Colonic mucosa (tissue), 4 donors: ENCODE measurements around the gene KAZALD1. TPM values are rescaled to one million over a fixed set of nuclear protein-coding genes. Genes with fewer than 3 reads are reported as not detected.

Experiments
- DNase-seq: peaks from one replicate; pipeline ENCODE4 v3.0.0-alpha.2; 2020
- H3K27ac ChIP-seq: fragments of 200-600 bp; one replicate; pipeline ENCODE4 v1.8.0; 2021
- H3K27me3 ChIP-seq: fragments of 200-600 bp; one replicate; pipeline ENCODE4 v1.8.0; 2021
- H3K36me3 ChIP-seq: fragments of 200-600 bp; one replicate; pipeline ENCODE4 v1.8.0; 2021
- H3K4me1 ChIP-seq: fragments of 200-600 bp; one replicate; pipeline ENCODE4 v1.8.0; 2021; ENCODE audit warnings: mild to moderate bottlenecking
- H3K4me3 ChIP-seq: fragments of 200-600 bp; one replicate; pipeline ENCODE4 v1.8.0; 2021
- H3K9ac ChIP-seq, 2 donors: one replicate each; pipeline ENCODE4 v1.7.0; 2013; ENCODE audit warnings: control low read depth in 2 of 2, low read depth in 2 of 2, low read length in 2 of 2
- H3K9me3 ChIP-seq: fragments of 200-600 bp; one replicate; pipeline ENCODE4 v1.8.0; 2021
- intact Hi-C: fragments of 100-400 bp; cut with DNase I; formaldehyde crosslinking; loops from one replicate; pipeline ENCODE4 v1.14.1; 2022
- total RNA-seq, 2 donors: library from RNA; stranded (reverse); fragmentation: NEBNext Ultra II Directional in 1 of 2; extraction: Animal tissue kit (Norgen Biotek cat#: 25700) in 1 of 2; gene quantifications; one replicate each; pipeline ENCODE4 v1.2.1, GENCODE V29; 2021
- TF ChIP-seq, protein P1 (sequence below): fragments of 200-600 bp; IDR thresholded peaks from one replicate; pipeline ENCODE4 v1.8.0; 2022; ENCODE audit warnings: antibody characterized with exemption, mild to moderate bottlenecking
- donor health status: healthy.
- donor health status: DM: no; HTN: no; CAD: no.
- donor health status: DM: no; HTN: no; CAD: no.

The KAZALD1 gene
- total RNA-seq, 2 donors from 2014 or later = 11.5 to 32.4 TPM

DNA sequence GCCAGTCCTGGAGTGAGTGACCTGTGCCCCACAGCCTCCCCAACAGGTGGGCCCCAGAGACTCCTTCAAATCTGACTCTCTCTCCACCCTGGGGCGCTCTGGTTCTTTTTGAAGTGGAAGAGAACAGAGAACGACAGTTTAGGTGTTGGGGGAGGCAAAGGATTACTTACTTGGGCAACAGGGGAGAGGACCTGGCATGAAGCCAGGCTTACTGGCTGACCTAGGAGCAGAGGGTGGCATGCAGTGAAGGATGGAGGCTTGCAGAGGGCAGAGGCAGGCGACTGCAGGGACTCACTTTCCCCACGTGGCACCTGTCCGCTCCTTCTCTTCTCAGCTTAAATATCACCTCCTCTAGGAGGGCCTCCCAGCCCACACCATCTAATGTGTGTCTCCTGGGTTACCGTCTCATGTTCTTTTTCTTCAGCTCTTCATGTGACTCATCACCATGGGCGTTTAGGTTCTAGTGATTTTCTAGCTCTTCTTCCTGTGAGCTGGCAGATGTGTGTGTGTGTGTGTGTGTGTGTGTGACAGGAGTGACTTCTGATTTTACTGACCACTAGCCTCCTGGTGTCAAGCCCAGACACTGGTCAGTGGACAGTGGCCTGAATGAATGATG is 46.7 kb upstream of the KAZALD1 start:
- Histone ChIP-seq H3K36me3 (no peaks in the 10 kb centered on the region), H3K9me3 (no peaks in the 10 kb centered on the region), H3K9ac (no peak overlapping the region), H3K4me1 (no peaks in the 10 kb centered on the region), H3K4me3 (no peak overlapping the region), H3K27me3 (peaks cover 5% of the 10 kb centered on the region), H3K27ac (no peak overlapping the region)
- intact Hi-C loops = no loop called here
- TF ChIP-seq, protein P1, sequence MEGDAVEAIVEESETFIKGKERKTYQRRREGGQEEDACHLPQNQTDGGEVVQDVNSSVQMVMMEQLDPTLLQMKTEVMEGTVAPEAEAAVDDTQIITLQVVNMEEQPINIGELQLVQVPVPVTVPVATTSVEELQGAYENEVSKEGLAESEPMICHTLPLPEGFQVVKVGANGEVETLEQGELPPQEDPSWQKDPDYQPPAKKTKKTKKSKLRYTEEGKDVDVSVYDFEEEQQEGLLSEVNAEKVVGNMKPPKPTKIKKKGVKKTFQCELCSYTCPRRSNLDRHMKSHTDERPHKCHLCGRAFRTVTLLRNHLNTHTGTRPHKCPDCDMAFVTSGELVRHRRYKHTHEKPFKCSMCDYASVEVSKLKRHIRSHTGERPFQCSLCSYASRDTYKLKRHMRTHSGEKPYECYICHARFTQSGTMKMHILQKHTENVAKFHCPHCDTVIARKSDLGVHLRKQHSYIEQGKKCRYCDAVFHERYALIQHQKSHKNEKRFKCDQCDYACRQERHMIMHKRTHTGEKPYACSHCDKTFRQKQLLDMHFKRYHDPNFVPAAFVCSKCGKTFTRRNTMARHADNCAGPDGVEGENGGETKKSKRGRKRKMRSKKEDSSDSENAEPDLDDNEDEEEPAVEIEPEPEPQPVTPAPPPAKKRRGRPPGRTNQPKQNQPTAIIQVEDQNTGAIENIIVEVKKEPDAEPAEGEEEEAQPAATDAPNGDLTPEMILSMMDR = no peak
- DNase-seq = no peak

DNA sequence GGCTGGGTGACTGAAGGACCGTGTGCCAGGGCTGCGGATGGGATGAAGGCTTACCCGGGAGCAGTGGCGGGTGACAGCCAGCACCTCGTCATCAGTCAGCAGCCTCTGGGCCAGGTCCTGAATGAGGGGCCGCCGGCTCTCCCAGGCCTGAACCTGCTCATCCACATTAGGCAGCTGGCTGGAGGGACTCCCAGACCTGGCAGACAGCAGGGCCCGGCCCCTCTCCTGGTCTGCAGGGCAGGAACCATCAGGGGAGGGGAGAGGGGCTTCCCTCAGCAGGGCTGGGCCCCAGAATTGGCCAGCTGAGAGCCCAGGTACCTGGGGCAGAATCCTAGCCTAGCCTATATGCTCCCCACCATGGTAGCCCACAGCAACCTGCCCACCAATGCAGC is 46.2 kb upstream of the KAZALD1 start:
- intact Hi-C loops = no loop called here
- Histone ChIP-seq H3K4me1 (no peaks in the 10 kb centered on the region), H3K27ac (no peak overlapping the region), H3K27me3 (peaks cover 5% of the 10 kb centered on the region), H3K9me3 (no peaks in the 10 kb centered on the region), H3K9ac (no peak overlapping the region), H3K4me3 (no peak overlapping the region), H3K36me3 (no peaks in the 10 kb centered on the region)
- no peak for DNase-seq
- TF ChIP-seq, protein P1 = no peak

DNA sequence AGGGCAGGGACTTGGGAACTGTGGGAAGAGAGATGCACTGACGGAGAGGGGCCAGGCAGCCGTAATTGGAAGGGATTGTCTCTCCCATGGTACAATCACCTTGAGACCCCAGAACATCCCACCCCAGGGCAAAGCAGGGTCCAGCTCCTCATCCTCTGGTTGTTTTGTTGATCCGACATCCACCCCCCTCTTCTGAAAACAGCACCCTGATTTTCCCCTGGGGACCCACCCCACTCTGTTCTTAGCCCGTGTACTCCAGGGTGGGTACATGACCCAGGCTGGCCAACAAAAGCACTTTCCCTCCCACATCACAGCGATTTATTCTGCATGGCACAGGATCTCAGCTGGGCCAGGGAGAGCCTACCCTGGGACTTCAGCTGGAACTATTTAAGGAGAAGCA is 45.0 kb upstream of the KAZALD1 start:
- H3K36me3 ChIP-seq = no peaks in the 10 kb centered on the region
- TF ChIP-seq, protein P1 = no peak
- no peak overlapping the region for H3K9ac ChIP-seq
- intact Hi-C loops = no loop called here
- no peak for DNase-seq
- no peaks in the 10 kb centered on the region for H3K9me3 ChIP-seq
- H3K4me3 ChIP-seq = no peak overlapping the region
- peaks cover 5% of the 10 kb centered on the region for H3K27me3 ChIP-seq
- no peaks in the 10 kb centered on the region for H3K4me1 ChIP-seq
- no peak overlapping the region for H3K27ac ChIP-seq

DNA sequence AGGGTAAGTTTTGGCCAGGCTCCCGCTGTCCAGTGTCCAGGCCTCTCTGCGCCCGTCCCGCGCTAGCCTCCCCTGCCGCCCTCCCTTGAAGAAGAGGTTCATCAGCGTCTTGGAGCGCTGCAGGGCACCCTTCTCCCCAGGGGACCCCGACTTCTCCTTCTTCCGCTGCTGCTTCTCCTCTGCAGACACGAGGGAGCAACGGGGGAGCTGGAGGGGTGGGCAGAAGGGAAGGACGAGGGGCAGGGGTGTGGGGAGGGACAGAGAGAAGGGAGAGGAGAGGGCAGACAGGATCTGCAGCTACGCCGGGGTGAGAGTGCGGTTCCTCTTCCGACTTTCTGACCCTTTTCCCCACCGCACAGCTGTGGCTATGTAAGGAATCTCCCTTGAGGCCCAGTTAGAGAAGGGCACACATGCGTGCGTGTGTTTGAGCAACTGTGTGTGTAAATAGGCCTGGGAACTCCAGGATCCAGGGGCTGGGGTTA is 43.6 kb upstream of the KAZALD1 start:
- Histone ChIP-seq H3K4me1 (no peaks in the 10 kb centered on the region), H3K27me3 (peaks cover 5% of the 10 kb centered on the region), H3K4me3 (no peak overlapping the region), H3K27ac (no peak overlapping the region), H3K36me3 (no peaks in the 10 kb centered on the region), H3K9ac (no peak overlapping the region), H3K9me3 (no peaks in the 10 kb centered on the region)
- no peak for DNase-seq
- intact Hi-C loops = no loop called here
- TF ChIP-seq, protein P1 = no peak

DNA sequence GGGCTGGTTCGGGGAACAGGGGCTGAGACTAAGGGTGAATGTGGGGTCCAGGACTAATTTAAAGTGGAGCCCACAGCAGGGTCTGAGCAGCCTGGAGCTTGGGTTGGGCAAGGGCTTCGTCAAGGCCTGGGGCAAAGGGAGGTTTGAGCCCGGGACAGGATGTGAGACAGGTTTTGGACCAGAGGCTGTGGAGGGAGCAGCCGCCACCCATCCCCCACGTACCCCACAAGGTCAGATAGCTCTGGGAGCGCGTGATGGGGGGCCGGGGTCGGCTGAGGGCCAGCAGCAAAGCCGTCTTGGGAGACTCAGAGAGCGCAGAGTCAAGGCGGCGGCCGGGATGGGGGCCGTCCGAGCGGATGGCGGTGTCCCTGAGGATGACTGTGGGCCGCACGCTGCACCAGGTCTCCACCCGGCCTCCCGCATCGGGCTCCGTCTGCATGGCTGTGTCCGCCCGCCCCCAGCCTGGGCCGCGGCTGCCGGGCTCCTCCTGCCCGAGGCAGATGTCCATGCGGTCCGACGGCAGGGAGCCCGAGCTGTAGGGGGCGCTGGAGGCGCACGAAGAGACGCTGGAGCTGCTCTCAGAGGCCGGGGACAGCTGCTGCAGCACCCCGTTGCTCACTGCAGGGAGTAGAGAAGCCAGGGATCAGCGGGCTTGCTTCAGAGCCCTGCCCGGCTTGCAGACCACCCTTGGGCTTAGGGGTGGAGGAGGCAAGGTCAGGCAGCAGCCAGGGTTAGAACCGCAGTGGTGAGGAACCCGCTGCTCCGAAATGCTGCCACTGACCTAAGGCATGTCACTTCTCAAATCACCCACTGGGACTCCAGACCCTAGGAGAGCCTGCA is 43.0 kb upstream of the KAZALD1 start:
- Histone ChIP-seq H3K4me1 (no peaks in the 10 kb centered on the region), H3K9me3 (no peaks in the 10 kb centered on the region), H3K4me3 (no peak overlapping the region), H3K27me3 (peaks cover 5% of the 10 kb centered on the region), H3K9ac (no peak overlapping the region), H3K27ac (no peak overlapping the region), H3K36me3 (no peaks in the 10 kb centered on the region)
- intact Hi-C loops = no loop called here
- TF ChIP-seq, protein P1 = peak; percentile 67
- peak; percentile 87 for DNase-seq
